Stromal cell of bone marrow (primary cell): ENCODE results near the gene KRT6A.
A peak's percentile ranks its signal among the peaks of the same experiment; 100 is the strongest.
"Not testable (repeated sequence)": the region's sequence is repeated elsewhere in the genome, so short reads cannot be mapped to it uniquely, and the experiment has no call there.

Experiments
- DNase-seq: peaks from one replicate; pipeline ENCODE4 v3.0.0-alpha.2; 2012; ENCODE audit warnings: low read depth

The KRT6A gene

GRCh38 chr12:52455821-52456220, 37.2 kb downstream of the KRT6A start:
- DNase-seq: no peak

- DNase-seq: no peak
Measured at GRCh38 chr12:52454411-52455201, 38.5 kb downstream of the KRT6A start.

GRCh38 chr12:52452101-52452500, 41.0 kb downstream of the KRT6A start, which contains the start of gene KRT6B:
Gene KRT6B (minus strand): TSS chr12:52452146. CDS start chr12:52452078, 68 bp downstream.
- no peak for DNase-seq

GRCh38 chr12:52448228-52448627, 44.8 kb downstream of the KRT6A start:
- DNase-seq: no peak

- not testable (repeated sequence) for DNase-seq
Measured at GRCh38 chr12:52447196-52447595, 45.9 kb downstream of the KRT6A start.

- DNase-seq: no peak
Measured at GRCh38 chr12:52446367-52447045, 46.6 kb downstream of the KRT6A start.

- DNase-seq: no peak
Measured at GRCh38 chr12:52445876-52446275, 47.2 kb downstream of the KRT6A start.

GRCh38 chr12:52444647-52445595, 48.1 kb downstream of the KRT6A start:
- DNase-seq: no peak

- DNase-seq: no peak
Measured at GRCh38 chr12:52443966-52444365, 49.1 kb downstream of the KRT6A start.

GRCh38 chr12:52442600-52443061, 50.4 kb downstream of the KRT6A start:
- DNase-seq: peak; percentile 51

- DNase-seq: no peak
Measured at GRCh38 chr12:52441320-52441911, 51.6 kb downstream of the KRT6A start.

GRCh38 chr12:52440821-52441319, 52.2 kb downstream of the KRT6A start:
- no peak for DNase-seq

GRCh38 chr12:52439845-52440244, 53.2 kb downstream of the KRT6A start:
- DNase-seq: no peak

GRCh38 chr12:52439420-52439819, 53.6 kb downstream of the KRT6A start:
- DNase-seq: no peak

- DNase-seq: no peak
Measured at GRCh38 chr12:52438305-52439301, 54.5 kb downstream of the KRT6A start.

GRCh38 chr12:52437508-52437907, 55.5 kb downstream of the KRT6A start:
- no peak for DNase-seq
